Smooth muscle cell (in vitro differentiated cells): ENCODE data around the gene GABRA6. TPM values are rescaled to one million over a fixed set of nuclear protein-coding genes. Genes with fewer than 3 reads are reported as not detected.

ENCODE experiments used
- DNase-seq: peaks from one replicate; lab custom pipeline; 2025; ENCODE audit not compliant: unreplicated experiment; lab: John Stamatoyannopoulos, UW
- H2AFZ ChIP-seq: fragments of 200-600 bp; sonication (generic); 2 replicates; pipeline ENCODE4 v1.6.0; 2016; ENCODE audit warnings: antibody characterized with exemption, low read depth, mild to moderate bottlenecking
- H3F3A ChIP-seq: fragments of 200-600 bp; sonication (generic); 2 replicates; pipeline ENCODE4 v1.6.0; 2017; ENCODE audit warnings: antibody characterized with exemption, low read depth
- H3K27ac ChIP-seq: fragments of 200-600 bp; sonication (generic); 2 replicates; pipeline ENCODE4 v1.5.1; 2016; ENCODE audit warnings: low read depth, mild to moderate bottlenecking
- H3K27me3 ChIP-seq: fragments of 200-600 bp; sonication (generic); 2 replicates; pipeline ENCODE4 v1.6.1; 2016; ENCODE audit warnings: low read depth, mild to moderate bottlenecking
- H3K36me3 ChIP-seq: fragments of 200-600 bp; sonication (generic); 2 replicates; pipeline ENCODE4 v1.5.1; 2016; ENCODE audit warnings: low read depth
- H3K4me1 ChIP-seq: fragments of 200-600 bp; sonication (generic); 2 replicates; pipeline ENCODE4 v1.5.1; 2016; ENCODE audit warnings: low read depth
- H3K4me2 ChIP-seq: fragments of 200-600 bp; sonication (generic); 2 replicates; pipeline ENCODE4 v1.6.0; 2016; ENCODE audit warnings: mild to moderate bottlenecking
- H3K4me3 ChIP-seq: fragments of 200-600 bp; sonication (generic); 2 replicates; pipeline ENCODE4 v1.5.1; 2016; ENCODE audit warnings: mild to moderate bottlenecking
- H3K79me2 ChIP-seq: fragments of 200-600 bp; sonication (generic); 2 replicates; pipeline ENCODE4 v1.6.0; 2016; ENCODE audit warnings: low read depth, mild to moderate bottlenecking
- H3K9ac ChIP-seq: fragments of 200-600 bp; sonication (generic); 2 replicates; pipeline ENCODE4 v1.6.0; 2016; ENCODE audit warnings: low read depth
- H3K9me3 ChIP-seq: fragments of 200-600 bp; sonication (generic); replicated peaks from 2 replicates; pipeline ENCODE4 v1.5.1; 2016; ENCODE audit warnings: low read depth
- H4K20me1 ChIP-seq: fragments of 200-600 bp; sonication (generic); 2 replicates; pipeline ENCODE4 v1.6.0; 2016; ENCODE audit warnings: low read depth
- CTCF ChIP-seq: fragments of 200-600 bp; sonication (generic); IDR thresholded peaks from 2 replicates; pipeline ENCODE4 v1.5.1; 2017; ENCODE audit warnings: borderline replicate concordance, mild to moderate bottlenecking, antibody characterized with exemption; ENCODE audit not compliant: insufficient read depth, poor library complexity, severe bottlenecking
- WGBS: methylation state at CpG from one replicate; pipeline ENCODE4 v1.1.7; 2016; ENCODE audit warnings: low lambda C conversion rate; 5-methylcytosine and 5-hydroxymethylcytosine counted together
- polyA plus RNA-seq: library from polyadenylated mRNA; unstranded; fragments of >200 nt; fragmentation: Nextera tagmentation; extraction: Ambion mirVana; gene quantifications from 2 replicates; pipeline ENCODE4 v1.2.1, GENCODE V29; 2016
- total RNA-seq: library from RNA; depleted of rRNA; stranded (reverse); fragments of >200 nt; gene quantifications from 2 replicates; pipeline ENCODE4 v1.2.3, GENCODE V29; 2014

GABRA6 gene
- total and polyA plus RNA-seq, 2 experiments from 2014 or later = not detected

DNA sequence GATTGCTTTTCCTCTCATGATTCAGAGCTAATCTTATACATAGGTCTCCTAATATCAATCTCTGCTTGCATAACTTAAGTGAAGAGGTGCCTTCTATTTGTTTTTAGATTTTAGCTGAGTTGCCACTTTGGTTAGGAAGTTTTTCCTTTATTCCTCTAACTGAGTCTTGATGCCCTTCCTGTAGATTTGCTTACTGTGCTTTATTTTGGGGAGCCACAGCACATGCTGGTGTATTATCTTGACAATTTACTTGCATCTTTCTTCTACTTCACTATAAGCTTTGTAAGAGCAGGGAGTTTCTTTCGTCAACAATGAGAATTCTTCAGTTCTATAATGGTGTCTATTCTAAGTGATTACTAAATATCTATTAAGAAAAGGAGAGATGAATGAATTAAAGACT lies 54.9 kb downstream of the GABRA6 start:
- Histone ChIP-seq H3K36me3 (no peaks in the 10 kb centered on the region), H3K27me3 (no peaks in the 10 kb centered on the region), H3K4me1 (no peaks in the 10 kb centered on the region), H3K4me3 (no peak overlapping the region), H3F3A (no peaks in the 10 kb centered on the region), H3K9ac (no peak overlapping the region), H3K9me3 (no peaks in the 10 kb centered on the region), H3K4me2 (no peak overlapping the region), H2AFZ (no peak overlapping the region), H3K79me2 (no peaks in the 10 kb centered on the region), H3K27ac (no peak overlapping the region), H4K20me1 (no peaks in the 10 kb centered on the region)
- no peak for TF ChIP-seq CTCF
- WGBS = 81% methylated on average over 1 of the region's 1 CpG
- DNase-seq = no peak

DNA sequence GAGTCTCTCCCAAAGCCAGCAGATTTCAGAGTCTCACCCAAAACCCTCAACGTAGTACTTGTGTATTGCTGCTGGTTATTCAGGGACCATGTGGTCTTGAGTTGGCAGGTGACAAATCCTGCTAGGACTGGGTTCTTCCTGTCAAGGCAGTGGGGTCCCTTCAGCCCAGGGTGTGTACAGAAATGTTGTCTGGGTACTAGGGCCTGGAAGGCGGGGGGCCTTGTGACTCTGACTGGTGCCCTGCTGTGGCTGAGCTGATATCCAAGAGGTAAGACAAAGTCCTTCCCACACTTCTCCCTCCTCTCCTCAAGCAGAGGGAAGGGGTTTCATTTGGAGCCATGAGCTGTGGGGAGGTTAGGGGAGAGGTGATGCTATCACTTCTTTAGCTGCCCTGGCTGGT lies 58.8 kb downstream of the GABRA6 start:
- Histone ChIP-seq H3K27me3 (no peaks in the 10 kb centered on the region), H3K36me3 (no peaks in the 10 kb centered on the region), H3K79me2 (no peaks in the 10 kb centered on the region), H3K4me2 (no peak overlapping the region), H2AFZ (no peak overlapping the region), H3F3A (no peaks in the 10 kb centered on the region), H4K20me1 (no peaks in the 10 kb centered on the region), H3K4me3 (no peak overlapping the region), H3K9ac (no peak overlapping the region), H3K27ac (no peak overlapping the region), H3K4me1 (no peaks in the 10 kb centered on the region), H3K9me3 (no peaks in the 10 kb centered on the region)
- TF ChIP-seq CTCF = no peak
- 84% methylated on average over 2 of the region's 2 CpGs for WGBS
- no peak for DNase-seq

- Histone ChIP-seq H3K4me2 (no peak overlapping the region), H3K36me3 (no peaks in the 10 kb centered on the region), H4K20me1 (no peaks in the 10 kb centered on the region), H3K4me1 (no peaks in the 10 kb centered on the region), H3K9ac (no peak overlapping the region), H3K27me3 (no peaks in the 10 kb centered on the region), H2AFZ (no peak overlapping the region), H3K27ac (no peak overlapping the region), H3K9me3 (no peaks in the 10 kb centered on the region), H3K79me2 (no peaks in the 10 kb centered on the region), H3K4me3 (no peak overlapping the region), H3F3A (no peaks in the 10 kb centered on the region)
- DNase-seq = no peak
- 47% methylated on average over 3 of the region's 3 CpGs for WGBS
- no peak for TF ChIP-seq CTCF
These were observed 59.9 kb downstream of the GABRA6 start for GRCh38 chr5:161745392-161745791.

- H3K9me3 ChIP-seq = no peaks in the 10 kb centered on the region
- H3F3A ChIP-seq = no peaks in the 10 kb centered on the region
These were observed 65.7 kb downstream of the GABRA6 start for GRCh38 chr5:161751265-161751664.

More at GRCh38 chr5:161751265-161751664, 65.7 kb downstream of the GABRA6 start:
- Histone ChIP-seq H3K9ac (no peak overlapping the region), H3K4me1 (no peaks in the 10 kb centered on the region), H3K27me3 (no peaks in the 10 kb centered on the region), H2AFZ (no peak overlapping the region), H3K79me2 (no peaks in the 10 kb centered on the region), H3K27ac (no peak overlapping the region), H4K20me1 (no peaks in the 10 kb centered on the region), H3K4me2 (no peak overlapping the region), H3K36me3 (no peaks in the 10 kb centered on the region), H3K4me3 (no peak overlapping the region)
- TF ChIP-seq CTCF = no peak
- DNase-seq = no peak
- WGBS = 89% methylated on average over 10 of the region's 10 CpGs
